Posterior vena cava (tissue), 2 donors: ENCODE results near the gene HTT. TPM values are rescaled to one million over a fixed set of nuclear protein-coding genes. Genes with fewer than 3 reads are reported as not detected.

Experiments used
- DNase-seq: peaks from one replicate; pipeline ENCODE4 v3.0.0-alpha.2; 2020; ENCODE audit warnings: low spot score
- intact Hi-C, 2 donors: fragments of 100-400 bp; cut with DNase I; formaldehyde crosslinking; loops; one replicate each; pipeline versions ENCODE4 v1.14.1 to v1.14.2; 2022 to 2023
- total RNA-seq, 2 donors: library from RNA; stranded (reverse); fragmentation: NEBNext Ultra II Directional; extraction: Animal tissue kit (Norgen Biotek cat#: 25700); gene quantifications; one replicate each; pipeline ENCODE4 v1.2.1, GENCODE V29; 2021
- donor health status: DM: yes; HTN: yes; CAD: no.
- donor health status: DM: yes; HTN: yes; CAD: no.

HTT gene
- total RNA-seq, 2 donors from 2014 or later, result 47.4 to 49.0 TPM

DNA sequence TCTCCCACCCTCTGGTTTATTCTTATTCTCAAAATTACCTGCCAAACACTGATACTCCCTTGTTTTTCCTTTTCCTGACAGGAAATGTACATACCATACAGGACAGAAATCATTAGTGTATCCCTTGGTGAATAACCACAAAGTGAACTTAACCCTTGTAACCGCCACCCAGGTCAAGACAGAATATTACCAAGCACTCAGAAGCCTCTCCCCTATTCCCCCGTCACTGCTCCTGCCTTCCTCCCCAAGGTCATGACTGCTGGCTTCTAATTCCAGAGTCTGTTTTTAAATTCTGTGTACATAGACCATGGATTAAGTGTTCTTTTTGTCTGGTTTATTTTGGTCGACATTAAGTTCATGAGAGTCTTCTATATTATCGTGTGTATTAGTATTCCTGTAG lies 37.7 kb downstream of the HTT start:
- DNase-seq, result no peak
- intact Hi-C loops, result no loop called here

DNA sequence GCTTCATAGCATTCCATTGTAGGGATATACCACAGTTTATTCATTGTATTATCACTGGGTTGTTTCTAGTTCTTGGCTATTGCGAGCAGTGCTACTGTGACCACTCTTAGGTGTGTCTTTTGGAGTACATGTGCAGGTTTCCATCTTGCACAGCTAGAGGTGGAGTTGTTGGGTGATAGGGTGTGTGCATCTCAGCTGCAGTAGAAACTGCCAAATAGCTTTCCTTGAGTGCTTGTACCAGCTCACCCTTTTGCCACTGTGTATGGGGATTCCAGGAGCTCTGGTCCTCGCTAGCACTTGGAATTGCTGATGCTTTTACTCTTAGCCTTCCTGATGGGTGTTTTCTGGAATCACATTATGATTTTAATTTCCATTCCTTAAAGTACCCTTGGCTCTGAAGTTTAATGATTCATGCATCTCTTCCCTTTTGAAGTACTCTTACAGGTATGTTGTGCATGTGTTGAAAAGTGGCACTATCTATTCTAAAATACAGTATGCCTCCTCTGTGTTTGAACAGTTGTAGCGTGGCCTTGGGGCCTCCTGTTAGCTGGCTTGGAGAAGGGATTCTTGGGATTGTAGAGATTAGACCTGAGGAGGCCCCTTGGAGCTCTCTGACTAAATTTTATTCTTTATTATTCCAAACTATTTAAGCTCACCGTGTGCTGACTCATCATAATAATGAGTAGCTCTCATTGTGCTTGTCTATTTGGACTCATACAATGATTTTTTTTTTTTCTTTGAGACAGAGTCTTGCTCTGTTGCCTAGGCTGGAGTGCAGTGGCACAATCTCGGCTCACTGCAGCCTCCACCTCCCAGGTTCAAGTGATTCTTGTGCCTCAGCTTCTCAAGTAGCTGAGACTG lies 38.4 kb downstream of the HTT start:
- no peak for DNase-seq
- intact Hi-C loops, result no loop called here

GRCh38 chr4:3114377-3114776 lies 39.9 kb downstream of the HTT start:
- DNase-seq, result no peak
- intact Hi-C loops, result no loop called here

DNA sequence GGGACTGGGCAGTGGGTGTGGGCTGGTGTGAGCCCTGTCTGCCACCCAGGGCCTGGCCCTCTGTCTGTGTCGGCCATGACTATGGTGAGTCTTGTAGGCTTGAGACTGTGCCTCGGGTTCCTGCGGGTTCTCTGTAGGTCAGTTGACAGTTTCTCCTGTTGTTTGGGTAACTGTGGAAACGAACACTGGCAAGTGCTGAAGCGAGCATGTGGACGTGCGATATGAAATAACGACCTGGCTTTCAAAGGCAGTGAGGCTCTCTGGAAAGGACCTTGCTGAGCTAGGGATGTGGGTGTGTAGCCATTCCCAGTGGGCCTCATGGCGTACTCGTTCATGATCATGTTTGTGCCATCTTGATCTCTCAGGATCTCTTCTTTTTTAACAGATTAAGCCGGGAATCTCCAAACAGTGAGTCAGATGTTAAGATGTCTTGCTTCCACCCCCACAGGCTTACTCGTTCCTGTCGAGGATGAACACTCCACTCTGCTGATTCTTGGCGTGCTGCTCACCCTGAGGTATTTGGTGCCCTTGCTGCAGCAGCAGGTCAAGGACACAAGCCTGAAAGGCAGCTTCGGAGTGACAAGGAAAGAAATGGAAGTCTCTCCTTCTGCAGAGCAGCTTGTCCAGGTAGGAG lies 41.3 kb downstream of the HTT start:
- intact Hi-C loops, result no loop called here

GRCh38 chr4:3116955-3117354 lies 42.5 kb downstream of the HTT start:
- intact Hi-C loops, result no loop called here
- DNase-seq, result no peak

More for the DNA sequence above, 41.3 kb downstream of the HTT start:
- no peak for DNase-seq

- intact Hi-C loops, result no loop called here
- no peak for DNase-seq
These were observed 43.8 kb downstream of the HTT start for GRCh38 chr4:3118312-3118711.

DNA sequence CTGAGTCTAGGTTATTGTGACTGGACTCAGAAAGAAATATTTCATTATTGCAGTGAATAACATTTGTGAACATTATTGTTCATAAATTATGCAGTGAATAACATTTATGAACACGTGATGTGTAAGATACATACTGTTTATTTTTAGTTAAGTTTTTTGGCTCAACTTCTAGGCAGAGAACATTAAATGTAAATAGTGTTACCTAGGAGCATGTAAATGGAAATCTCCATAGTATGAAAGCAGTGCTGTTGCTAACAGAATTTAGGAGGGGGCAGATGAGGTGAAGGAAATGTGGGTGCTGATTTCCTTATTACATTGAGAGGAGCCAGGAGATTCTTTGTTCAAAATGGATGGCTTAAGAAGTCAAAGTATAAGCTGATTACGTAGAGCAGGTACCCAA lies 45.0 kb downstream of the HTT start:
- intact Hi-C loops, result no loop called here
- no peak for DNase-seq

DNA sequence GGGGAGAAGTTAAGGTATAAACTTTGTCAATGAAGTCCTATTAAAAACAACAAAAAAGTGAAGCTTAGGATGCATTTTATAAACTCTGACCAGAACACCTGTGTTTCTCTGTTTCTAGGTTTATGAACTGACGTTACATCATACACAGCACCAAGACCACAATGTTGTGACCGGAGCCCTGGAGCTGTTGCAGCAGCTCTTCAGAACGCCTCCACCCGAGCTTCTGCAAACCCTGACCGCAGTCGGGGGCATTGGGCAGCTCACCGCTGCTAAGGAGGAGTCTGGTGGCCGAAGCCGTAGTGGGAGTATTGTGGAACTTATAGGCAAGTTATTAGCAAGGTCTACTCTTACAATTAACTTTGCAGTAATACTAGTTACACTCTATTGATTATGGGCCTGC lies 46.6 kb downstream of the HTT start:
- DNase-seq, result no peak
- intact Hi-C loops, result loop anchor here in 1 of 2 donors (5.0 kb wide), 1 partner anchor 1324 kb away; no protein-coding TSS in a partner anchor

DNA sequence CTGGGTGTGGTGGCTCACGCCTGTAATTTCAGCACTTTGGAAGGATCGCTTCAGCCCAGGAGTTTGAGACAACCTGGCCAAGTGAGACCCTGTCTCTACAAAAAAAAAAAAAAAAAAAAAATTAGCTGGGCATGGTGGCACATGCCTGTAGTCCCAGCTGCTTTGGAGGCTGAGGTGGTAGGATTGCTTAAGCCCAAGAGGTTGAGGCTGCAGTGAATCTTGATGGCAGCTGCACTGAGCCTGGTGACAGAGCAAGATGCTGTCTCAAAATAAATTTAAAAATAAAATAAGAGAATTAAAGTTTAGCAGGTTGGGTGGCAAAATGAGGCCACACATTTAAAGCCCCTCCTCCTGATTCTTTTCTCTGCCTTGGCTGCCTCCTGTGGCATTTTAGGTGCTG lies 47.1 kb downstream of the HTT start:
- no peak for DNase-seq
- intact Hi-C loops, result loop anchor here in 1 of 2 donors (5.0 kb wide), 1 partner anchor 1324 kb away; no protein-coding TSS in a partner anchor

GRCh38 chr4:3122081-3122563 lies 47.6 kb downstream of the HTT start:
- intact Hi-C loops, result loop anchor here in 1 of 2 donors (5.0 kb wide), 1 partner anchor 1325 kb away; no protein-coding TSS in a partner anchor
- no peak for DNase-seq

GRCh38 chr4:3123181-3123671 lies 48.7 kb downstream of the HTT start:
- intact Hi-C loops, result loop anchor here in 1 of 2 donors (5.0 kb wide), 1 partner anchor 1326 kb away; no protein-coding TSS in a partner anchor
- DNase-seq, result no peak

- DNase-seq, result no peak
- intact Hi-C loops, result loop anchor here in 1 of 2 donors (5.0 kb wide), 1 partner anchor 1327 kb away; no protein-coding TSS in a partner anchor
These were observed 49.7 kb downstream of the HTT start for GRCh38 chr4:3124070-3124767.

DNA sequence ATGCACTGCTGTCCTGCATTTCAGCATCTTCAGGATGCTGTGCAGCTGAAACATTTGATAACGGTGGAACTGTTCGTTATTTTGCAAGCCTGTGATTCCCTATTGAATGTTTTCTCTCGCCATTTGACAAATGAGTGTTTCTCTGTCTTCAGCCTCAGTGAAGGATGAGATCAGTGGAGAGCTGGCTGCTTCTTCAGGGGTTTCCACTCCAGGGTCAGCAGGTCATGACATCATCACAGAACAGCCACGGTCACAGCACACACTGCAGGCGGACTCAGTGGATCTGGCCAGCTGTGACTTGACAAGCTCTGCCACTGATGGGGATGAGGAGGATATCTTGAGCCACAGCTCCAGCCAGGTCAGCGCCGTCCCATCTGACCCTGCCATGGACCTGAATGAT lies 52.6 kb downstream of the HTT start:
- intact Hi-C loops, result no loop called here
- no peak for DNase-seq

DNA sequence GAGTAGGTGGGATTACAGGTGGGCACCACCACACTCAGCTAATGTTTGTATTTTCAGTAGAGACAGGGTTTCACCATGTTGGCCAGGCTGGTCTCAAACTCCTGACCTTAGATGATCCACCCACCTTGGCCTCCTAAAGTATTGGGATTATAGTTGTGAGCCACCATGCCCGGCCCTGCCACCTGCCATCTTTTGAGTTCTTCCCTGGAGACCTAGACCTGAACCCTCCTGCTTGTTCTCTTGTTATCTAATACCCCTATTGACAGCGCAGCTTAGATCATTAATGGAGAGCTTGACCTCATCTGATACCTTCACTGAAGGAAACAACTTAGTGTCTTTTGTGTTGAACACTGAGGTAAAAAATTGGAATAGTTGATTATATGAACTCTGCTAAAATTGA lies 53.6 kb downstream of the HTT start:
- DNase-seq, result no peak
- intact Hi-C loops, result no loop called here

- intact Hi-C loops, result no loop called here
- no peak for DNase-seq
These were observed 54.5 kb downstream of the HTT start for GRCh38 chr4:3128976-3129375.

- no peak for DNase-seq
- intact Hi-C loops, result no loop called here
These were observed 55.7 kb downstream of the HTT start for GRCh38 chr4:3130201-3130600.

DNA sequence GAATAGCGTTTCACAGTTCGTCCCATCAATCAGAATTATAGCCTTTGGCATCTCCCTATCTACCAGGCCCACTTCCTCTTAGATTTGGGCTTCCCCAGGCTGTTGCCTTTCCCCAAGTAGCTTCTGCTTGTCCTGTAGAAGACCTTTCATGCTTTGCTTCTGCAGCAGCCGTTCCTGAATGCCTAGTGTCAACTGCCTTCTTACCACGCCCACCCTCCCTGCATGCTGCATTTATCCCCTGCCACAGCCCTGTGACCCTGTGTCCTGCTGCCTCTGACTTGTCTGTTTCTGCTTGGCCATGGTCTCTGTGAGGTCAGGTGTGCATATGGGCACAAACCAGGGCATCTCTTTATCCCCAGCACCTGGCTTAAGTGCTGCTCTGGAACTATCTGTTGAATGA lies 56.3 kb downstream of the HTT start:
- intact Hi-C loops, result no loop called here

DNA sequence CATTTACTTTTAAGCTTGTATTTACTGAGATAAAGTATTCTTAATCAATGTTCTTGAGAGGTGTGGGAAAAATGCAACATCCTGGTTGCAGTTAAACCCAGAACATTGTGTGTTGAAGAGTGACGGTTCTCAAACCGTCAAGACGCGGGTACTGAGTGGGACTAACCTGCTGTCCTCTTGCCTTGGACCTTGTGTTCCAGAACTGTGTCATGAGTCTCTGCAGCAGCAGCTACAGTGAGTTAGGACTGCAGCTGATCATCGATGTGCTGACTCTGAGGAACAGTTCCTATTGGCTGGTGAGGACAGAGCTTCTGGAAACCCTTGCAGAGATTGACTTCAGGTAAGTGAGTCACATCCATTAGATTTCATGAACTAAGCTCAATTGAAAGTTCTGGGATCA lies 59.7 kb downstream of the HTT start:
- intact Hi-C loops, result no loop called here
- DNase-seq, result no peak

More for the DNA sequence above, 56.3 kb downstream of the HTT start:
- no peak for DNase-seq

- intact Hi-C loops, result no loop called here
These were observed 60.9 kb downstream of the HTT start for GRCh38 chr4:3135155-3136011.

More at GRCh38 chr4:3135155-3136011, 60.9 kb downstream of the HTT start:
- DNase-seq, result no peak
